HTR-8/SVneo (cell line): ENCODE measurements around the gene GGT5.
"Not testable (repeated sequence)": the region's sequence is repeated elsewhere in the genome, so short reads cannot be mapped to it uniquely, and the experiment has no call there.

Source experiments
- DNase-seq: peaks from one replicate; pipeline ENCODE4 v3.0.0; 2011; ENCODE audit warnings: low spot score, mixed read lengths; ENCODE audit not compliant: insufficient read length
- FAIRE-seq: peaks from 2 replicates; lab custom pipeline; 2011; peaks lifted over from hg19 to GRCh38; lab: Jason Lieb, UNC

GGT5 gene

GRCh38 chr22:24236656-24237055, 8.2 kb downstream of the GGT5 start:
- DNase-seq (no peak), FAIRE-seq (no peak)

- DNase-seq: no peak
- no peak for FAIRE-seq
Observed at GRCh38 chr22:24235315-24235714, 9.6 kb downstream of the GGT5 start.

- no peak for FAIRE-seq
- no peak for DNase-seq
Observed at GRCh38 chr22:24233816-24234215, 11.1 kb downstream of the GGT5 start.

GRCh38 chr22:24233235-24233634, 11.6 kb downstream of the GGT5 start:
- DNase-seq (no peak), FAIRE-seq (no peak)

GRCh38 chr22:24232725-24233124, 12.2 kb downstream of the GGT5 start:
- FAIRE-seq (no peak), DNase-seq (no peak)

GRCh38 chr22:24232124-24232523, 12.8 kb downstream of the GGT5 start:
- DNase-seq (no peak), FAIRE-seq (no peak)

- FAIRE-seq (no peak), DNase-seq (no peak)
Observed at GRCh38 chr22:24231706-24232105, 13.2 kb downstream of the GGT5 start.

GRCh38 chr22:24230911-24231656, 13.8 kb downstream of the GGT5 start:
- DNase-seq: no peak
- FAIRE-seq: no peak

- DNase-seq: no peak
- FAIRE-seq: no peak
Observed at GRCh38 chr22:24225951-24226350, 18.9 kb downstream of the GGT5 start.

GRCh38 chr22:24225044-24225601, 19.8 kb downstream of the GGT5 start:
- no peak for FAIRE-seq
- DNase-seq: no peak

- no peak for DNase-seq
- FAIRE-seq: no peak
Observed at GRCh38 chr22:24224468-24224867, 20.4 kb downstream of the GGT5 start.

GRCh38 chr22:24219750-24220149, 25.1 kb downstream of the GGT5 start:
- no peak for FAIRE-seq
- no peak for DNase-seq

GRCh38 chr22:24217384-24217783, 27.5 kb downstream of the GGT5 start:
- DNase-seq (no peak), FAIRE-seq (no peak)

- no peak for DNase-seq
- no peak for FAIRE-seq
Observed at GRCh38 chr22:24216541-24217209, 28.2 kb downstream of the GGT5 start.

GRCh38 chr22:24214467-24215285, 30.2 kb downstream of the GGT5 start:
- no peak for DNase-seq

GRCh38 chr22:24213111-24213510, 31.8 kb downstream of the GGT5 start:
- not testable (repeated sequence) for FAIRE-seq, DNase-seq

More at GRCh38 chr22:24214467-24215285, 30.2 kb downstream of the GGT5 start:
- FAIRE-seq: no peak

GRCh38 chr22:24211716-24212115, 33.2 kb downstream of the GGT5 start:
- not testable (repeated sequence) for FAIRE-seq, DNase-seq

- not testable (repeated sequence) for FAIRE-seq, DNase-seq
Observed at GRCh38 chr22:24210409-24210808, 34.5 kb downstream of the GGT5 start.

- no peak for DNase-seq
- no peak for FAIRE-seq
Observed at GRCh38 chr22:24209687-24210086, 35.2 kb downstream of the GGT5 start.

GRCh38 chr22:24209016-24209415, 35.9 kb downstream of the GGT5 start:
- no peak for FAIRE-seq
- no peak for DNase-seq
